GM18499 (cell line): ENCODE results near the gene GPR35.

Source experiments
- ATAC-seq: cut with Tn5 transposase; IDR thresholded peaks from one replicate; pipeline ENCODE4 v1.9.1; 2021; ENCODE audit warnings: moderate number of reproducible peaks; ENCODE audit not compliant: insufficient read depth, unreplicated experiment

Gene GPR35

DNA sequence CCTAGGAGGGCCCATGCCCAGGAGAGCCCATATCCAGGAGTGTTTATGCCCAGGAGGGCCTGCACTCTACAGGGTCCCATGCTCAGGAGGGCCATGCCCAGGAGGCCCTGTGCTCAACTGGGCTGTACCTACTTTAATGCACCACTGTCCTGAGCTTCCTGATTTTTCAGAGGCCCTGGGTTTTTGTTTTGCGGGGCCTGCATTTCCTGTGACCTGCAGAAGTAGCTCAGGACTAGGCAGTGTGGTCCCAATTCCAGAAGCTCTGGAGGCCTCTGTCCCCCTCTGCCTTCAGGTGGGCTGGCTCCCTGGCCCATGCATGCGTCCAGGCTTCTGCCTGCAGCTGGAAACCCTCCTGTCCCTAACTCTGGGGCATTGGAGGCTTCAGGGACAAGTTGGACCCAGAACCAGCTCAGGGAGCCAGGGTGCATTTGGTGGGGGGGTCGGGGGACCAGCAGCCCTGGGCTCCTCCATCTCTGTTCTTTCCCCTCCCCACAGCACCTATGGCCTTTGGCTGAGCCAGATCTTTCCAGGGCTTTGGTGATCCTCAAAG lies 10.8 kb downstream of the GPR35 start:
- ATAC-seq = no peak

DNA sequence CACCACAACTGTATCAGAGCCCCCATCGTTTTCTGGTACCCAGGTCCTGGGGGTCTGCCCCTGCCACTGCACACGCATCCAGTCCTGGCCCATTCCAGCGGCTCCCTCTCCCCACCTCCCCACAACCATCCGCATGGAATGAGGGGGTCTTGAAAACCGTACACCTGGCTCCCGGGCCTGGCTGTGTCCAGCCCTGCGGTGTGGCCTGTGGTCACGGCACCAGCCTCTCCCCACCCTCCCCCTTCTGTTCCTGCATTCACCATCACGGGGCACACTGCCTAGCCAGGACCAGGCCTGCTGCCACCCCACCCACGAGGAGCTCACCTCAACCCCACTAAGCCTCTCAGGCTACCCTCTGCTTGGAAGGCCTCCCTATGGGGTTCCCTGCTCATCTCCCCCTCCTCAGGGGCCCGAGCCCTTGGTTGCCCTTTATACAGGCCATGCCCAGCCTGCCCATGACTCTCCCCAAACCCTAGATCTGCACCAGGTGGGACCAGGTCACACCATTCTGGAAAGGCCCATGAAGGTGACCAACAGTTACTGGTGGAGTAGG lies 11.4 kb downstream of the GPR35 start:
- ATAC-seq = no peak

DNA sequence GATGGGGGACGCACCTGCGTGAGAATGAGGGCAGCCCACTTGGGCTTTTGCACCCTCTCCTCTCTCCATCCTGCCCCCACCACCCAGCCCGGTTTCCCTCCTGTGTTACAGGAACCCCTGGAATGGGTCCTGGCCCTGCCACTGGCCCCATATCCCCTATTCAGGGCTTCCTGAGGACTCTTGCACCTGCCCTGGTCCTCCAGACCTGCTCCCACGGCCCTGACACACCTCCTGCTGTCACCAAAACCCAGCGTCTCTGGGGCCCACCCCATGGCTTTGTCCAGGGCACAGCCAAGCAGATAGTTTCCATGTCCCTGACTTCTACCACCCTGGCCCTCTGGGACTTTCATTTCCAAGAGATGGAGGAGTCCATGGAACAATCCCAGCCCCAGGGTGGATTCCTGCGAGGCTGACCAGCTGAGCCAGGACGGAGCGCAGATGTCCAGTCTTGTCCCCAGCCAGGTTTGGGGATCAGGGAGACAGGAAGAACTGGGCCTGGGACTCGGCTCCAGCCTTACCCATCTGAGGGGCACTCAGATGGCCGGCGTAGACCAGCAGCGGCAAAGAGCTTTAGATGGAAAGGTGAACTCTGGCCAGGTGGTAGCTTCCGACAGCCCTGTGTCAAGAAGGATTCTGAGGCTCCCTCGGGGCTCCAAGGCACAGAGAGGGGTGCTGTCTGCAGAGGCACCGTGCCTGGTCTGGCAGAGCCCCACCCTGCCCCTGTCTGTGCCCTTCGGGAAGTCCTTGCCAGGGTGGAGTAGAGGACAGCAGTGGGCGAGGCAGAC lies 12.0 kb downstream of the GPR35 start:
- no peak for ATAC-seq

DNA sequence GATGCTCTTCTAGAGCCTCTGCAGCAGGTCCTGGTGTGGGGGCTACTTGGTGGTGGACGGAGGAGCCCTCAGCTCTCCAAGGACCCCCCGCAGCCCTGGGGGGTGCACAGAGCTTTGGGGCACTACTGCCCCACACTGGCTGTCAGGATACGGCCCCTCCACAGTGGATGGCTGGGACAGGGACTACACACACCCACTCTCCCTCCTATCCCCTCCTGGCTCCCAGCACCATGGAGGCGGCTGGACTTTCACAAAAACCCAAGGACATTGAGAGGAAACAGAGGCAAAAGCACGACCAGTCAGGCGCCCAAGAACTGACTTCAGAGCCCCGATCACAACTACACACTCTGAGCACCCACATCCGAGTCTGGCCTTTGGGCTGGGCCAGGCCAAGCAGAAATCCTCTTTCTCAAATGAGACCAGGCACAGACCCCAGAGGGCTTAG lies 12.6 kb downstream of the GPR35 start:
- no peak for ATAC-seq

DNA sequence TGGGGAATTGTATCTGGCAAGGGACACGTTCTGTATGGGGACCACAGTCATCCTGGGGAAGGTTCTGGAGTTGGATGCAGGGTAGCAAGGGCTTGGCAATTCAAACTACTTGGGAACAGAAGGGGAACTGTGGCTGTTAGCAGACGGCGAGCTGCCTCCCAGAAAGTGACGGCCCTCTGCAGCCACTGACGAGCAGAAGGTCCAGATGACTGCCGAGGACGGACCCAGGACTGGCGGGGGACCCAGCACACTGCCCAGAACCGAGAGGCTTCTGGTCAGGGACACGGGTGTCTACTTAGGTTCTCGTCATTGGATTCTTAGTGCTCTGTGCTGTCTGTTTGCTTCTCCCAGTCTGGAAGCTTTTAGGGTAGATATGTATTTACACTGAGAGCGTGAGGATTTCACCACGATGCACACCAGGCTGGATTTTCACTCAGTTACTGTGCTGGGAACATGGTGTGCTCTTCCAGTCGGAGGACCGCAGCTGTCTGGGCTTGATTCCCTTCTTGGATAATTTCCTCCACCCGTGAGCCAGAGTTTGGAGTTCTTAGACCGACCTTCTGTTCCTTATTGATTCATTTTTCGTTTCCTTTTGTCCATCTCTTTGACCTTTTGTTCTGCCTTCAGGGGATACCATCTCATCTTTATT lies 13.4 kb downstream of the GPR35 start:
- ATAC-seq = no peak

DNA sequence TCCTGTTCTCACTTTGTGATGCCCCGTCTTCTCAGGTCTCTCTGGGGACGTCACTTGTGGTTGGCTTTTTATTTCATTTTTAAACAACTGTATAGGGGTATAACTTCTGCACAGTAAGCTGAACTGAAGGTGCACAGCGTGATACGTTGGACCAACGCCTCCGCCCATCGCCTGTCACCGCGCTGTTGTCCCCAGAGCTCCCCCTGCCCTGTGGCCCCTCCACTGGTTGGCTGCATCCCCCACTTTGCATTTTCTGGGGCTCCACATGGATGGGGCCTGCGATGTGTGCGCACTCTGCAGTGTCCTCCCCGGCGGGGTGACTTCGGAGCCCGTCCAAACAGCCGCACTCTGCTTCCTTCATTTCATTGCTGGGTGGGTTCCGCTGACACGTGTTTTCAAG lies 14.3 kb downstream of the GPR35 start:
- ATAC-seq = no peak

DNA sequence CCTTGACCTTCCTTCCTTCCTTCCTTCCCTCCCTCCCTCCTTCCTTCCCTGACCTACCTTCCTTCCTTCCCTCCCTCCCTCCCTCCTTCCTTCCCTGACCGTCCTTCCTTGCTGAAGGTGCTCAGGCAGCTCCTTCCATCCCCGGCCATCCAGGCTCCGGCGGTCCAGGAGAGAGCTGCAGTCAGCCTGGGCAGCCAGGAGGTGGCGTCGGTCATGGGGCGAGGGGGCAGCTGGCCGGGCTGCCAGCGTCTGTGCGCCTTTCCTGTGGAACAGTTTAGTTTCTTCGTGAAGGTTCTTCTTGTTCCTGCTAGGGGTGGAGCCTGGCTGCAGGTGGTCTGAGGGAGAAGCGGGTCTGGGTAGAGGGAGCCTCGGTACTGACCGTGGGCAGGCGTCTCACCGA lies 15.7 kb downstream of the GPR35 start:
- no peak for ATAC-seq

DNA sequence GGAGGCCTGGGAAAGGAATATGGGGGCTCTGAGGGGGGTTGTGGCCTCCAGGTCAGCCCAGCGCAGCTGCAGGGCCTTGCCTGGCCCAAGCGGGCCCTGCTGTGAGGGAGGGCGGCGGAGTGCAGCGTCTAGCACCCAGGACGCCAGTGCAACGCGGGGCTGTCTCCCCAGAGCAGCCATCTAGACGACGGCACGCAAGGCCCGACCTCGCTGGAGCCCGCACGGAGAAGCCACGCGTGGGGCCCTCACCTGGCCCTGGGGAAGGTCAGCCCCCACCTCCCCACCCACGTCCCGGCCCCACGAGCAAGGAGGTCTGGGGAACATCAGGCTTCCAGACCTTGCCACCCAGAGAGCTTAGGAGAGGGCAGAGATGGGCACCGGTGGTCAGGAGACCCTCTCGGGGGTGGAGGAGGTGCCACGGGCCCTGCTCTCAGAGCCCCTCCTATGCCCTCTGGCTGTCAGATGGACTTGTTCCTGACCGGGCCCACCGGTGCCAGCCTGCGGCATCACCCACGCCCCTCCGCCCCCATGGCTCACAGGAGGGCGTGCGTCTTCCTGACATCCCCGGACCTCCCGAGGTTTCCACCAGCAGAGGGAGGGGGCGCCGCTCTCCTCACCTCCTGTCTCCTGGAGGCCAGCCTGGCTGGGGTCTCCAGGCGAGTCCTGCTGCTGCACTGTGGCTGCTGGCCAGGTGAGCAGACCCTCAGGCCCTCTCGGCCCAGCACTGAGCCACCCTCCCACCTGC lies 17.0 kb downstream of the GPR35 start:
- no peak for ATAC-seq

DNA sequence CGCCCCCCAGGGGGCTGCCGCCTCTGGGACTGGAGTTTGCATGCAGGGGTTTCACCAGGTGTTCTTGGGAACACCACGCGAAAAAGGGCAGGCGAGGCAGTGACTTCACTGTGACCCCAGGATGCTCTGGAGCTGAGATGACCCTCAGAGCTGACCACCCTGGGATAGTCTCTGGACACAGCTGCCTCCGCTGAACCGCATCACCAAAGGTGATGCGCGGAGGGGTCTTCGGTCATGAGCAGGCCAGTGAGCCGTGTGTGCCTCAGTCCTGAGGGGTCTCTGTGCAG lies 17.5 kb downstream of the GPR35 start:
- no peak for ATAC-seq

DNA sequence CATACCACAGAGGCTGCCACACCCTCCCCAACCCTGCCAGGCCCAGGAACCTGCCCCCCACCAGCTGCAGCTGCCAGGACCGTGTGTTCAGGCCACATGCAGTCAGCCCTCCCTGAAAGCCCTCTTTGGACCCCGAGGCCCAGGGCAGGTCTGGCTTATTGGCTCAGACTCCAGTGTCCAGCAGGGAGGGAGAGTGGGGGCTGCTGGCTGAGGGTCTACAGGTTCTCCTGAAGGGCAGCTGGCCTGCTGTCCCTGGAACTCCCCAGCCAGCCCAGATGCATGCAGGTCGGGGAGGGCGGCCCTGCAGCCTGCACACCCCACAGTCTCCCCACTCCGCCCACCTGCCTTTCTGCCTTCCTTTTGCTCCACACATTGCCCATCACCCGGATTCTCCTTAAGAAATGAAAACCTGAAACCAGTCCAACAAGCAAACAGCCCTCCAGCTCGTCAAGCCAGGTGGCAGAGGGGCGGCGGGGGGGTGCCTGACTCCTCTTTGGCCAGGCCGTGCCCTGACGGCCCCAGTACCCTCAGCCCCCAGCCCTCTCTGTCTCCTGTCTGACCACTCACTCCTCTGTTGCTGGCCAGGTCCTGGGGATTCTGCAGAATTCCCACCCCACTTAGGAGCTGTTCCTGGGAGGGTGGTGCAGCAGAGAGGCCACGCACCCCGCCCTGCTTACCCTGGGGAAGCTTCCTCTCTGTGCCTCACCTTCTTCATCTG lies 18.0 kb downstream of the GPR35 start:
- no peak for ATAC-seq

DNA sequence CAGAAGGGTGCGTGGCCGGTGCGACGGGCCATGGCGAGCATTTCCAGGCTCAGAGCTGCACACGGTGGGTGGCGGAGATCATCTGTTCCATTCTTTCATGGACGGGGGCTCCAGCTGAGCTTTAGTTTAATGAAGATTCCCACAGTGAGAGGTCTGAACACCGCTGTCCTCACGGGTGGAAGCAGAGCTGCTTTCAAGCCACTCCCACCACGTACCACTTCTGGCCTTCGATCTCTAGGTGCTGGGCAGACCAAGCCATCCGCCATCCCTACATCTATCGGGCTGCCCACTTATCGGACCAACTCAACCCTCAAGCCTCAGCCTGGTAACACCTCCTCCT lies 18.5 kb downstream of the GPR35 start:
- no peak for ATAC-seq

DNA sequence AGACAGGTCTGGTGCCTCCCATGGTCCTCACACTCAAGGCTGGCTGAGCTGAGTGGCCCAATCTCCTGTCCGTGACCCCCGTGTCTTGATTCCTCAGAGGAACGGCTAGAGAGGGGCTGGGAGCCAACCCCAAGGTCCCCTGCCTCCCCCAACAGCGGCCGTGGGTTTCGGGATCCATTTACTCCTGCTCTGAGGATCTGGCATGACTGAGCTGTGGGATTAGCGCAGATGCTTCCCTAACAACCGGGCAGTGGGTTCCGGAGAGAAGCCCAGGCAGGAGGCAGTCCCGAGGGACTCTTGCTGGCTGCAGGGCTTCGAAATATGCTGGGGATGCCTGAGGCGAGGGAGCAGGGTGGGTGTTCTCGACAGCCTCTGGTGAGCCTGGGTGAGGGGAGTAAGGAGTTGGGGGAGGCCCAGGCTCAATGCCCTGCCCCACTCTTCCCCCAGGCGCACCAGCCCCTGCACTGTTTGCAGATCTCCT lies 18.9 kb downstream of the GPR35 start:
- ATAC-seq = no peak

DNA sequence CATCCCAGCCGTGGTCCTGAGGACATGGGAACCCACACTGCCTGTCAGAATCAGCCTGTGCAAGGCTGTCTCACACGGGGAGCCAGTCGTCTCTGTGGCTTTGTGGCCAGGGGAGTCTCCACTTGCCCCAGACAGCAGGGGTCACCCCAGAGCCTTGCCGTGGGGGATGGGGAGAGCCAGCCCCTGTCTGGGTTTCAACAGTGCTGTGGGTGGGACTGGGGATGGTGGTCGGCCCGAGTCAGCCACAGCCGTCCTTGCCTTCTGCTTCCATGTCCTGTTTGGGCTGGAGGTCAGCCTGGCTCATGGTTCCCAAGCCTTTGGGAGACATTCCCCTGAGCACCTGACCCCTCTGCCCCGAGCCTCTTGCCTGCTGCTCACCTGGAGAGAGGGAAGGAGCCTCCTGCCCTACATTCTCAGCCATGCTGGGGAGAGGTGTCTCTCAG lies 19.6 kb downstream of the GPR35 start:
- no peak for ATAC-seq

DNA sequence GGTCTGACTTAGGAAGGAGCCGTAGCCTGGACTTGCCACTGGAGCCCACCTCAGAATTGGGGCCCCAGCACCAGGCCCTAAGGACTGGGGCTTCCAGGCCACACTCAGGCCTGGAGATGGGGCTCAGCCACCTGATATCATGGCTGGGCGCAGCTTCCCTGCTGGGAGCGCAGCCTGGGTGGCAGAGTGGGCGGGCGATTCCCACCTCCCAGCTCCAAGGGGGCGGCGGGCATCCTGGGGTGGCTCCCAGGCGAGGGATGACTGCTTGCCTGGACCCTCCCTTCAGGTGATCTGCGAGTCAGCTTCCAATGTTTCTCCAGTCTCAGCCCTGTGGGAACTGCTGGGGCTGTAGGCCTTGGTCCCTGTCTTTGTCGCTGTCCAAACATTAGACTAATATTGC lies 20.1 kb downstream of the GPR35 start:
- no peak for ATAC-seq

DNA sequence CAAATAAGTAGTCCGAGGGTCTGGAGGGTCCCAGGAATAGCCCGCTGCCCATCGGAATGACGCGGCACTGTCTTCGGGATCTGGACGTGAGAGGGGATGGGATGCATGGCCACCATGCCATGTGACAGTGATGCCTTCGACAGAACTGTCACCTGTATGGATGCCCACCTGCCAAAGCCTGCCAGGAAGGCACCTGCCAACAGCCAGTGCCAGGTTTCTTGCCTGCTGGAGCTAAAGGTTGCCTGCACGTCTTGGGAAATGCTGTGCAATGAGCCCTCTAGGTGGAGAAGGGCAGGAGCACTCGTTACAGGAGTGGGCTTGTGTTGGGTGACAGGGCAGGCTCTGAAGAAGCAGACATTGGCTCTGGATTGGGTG lies 20.5 kb downstream of the GPR35 start:
- no peak for ATAC-seq

DNA sequence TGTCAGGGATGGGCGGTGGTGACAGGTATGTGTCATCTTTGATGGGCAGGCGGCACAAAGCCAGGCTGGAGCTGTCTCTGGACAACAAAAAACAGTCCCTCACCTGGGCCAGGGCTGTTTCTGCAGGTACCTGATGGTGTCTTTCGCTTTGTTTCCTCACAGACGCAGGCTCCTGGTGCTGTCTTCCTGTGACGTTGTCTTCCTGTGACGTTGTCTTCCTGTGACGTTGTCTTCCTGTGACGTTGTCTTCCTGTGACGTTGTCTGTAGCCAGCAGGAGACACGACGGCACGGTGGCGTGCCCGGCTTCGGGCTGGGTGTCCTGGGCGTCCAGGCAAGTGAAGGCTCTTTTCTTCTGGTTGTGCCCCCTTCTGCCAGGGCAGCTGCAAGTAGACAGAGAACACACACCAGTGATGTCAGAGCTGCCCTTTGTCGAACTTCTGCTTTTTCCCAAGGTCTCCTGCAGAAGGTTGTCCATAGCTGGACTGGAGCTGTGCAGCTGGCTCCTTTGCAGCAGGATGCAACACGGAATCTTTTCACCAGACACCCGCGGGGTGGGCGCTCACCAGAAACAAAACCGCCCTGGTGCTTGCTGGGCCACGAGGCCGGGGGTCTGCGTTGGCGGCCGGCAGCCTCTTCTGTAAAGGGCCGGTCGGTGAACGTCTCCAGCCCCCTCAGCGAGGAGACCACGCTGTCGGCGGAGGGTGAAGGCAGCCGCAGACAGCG lies 21.1 kb downstream of the GPR35 start:
- no peak for ATAC-seq

DNA sequence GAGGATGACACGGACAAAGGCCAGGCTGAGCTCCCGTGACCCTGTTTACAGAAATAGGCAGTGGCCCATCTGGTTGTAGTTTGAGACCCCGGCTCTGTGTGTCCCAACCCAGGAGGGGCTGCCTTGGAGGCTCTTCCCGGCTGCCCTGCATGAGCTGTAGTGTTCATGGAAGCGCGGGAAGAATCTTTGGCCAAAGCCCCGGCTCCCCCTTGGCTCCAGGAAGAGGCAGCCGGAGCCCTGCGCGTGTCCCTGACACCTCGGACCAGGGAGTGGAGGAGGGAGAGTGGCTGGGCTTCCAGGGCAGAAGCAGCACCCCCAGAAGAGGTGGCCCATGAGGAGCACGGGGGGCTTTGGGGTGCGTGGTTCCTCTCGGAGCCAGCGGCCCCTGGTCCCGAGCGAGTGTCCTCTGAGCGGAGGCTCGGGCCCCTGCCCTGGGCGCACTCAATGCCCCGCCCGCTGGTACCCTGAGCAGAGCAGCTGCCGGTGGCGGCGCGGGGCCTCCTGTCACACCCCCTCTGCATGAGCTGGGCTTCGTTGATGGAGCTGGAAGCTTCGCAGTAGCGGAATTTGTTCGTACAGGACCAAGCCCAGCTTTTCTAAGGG lies 21.7 kb downstream of the GPR35 start:
- ATAC-seq = no peak

DNA sequence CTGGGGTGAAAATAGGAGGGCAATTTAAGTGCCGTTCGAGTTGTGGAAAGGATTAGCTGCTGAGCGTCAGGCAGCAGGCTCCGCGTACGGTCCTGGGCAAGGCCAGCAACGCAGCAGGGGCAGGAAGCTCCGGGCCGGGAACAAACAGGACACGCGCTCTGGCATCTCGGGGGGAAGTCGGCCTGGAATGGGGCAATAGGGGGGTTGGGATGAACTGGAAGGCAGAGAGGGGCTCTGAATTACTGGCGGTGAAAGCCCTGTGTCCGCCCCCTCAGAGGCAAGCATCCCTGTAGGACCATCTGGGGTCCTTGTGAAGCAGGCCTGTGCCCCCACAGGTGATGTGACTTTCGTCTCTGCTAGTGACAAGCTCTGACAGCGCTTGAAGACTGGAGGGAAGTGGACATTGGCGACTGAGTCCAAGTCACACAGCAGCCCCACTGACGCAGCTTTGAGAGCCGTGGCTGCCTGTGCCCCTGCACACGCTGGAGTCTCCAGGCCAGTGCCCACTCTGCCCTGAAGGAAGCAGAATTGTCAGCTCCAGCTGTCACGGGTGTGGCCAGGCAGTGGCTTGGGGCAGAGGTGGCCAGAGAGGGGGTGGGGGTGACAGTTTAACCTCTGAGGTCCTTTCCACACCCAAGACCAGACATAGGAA lies 22.3 kb downstream of the GPR35 start:
- no peak for ATAC-seq

DNA sequence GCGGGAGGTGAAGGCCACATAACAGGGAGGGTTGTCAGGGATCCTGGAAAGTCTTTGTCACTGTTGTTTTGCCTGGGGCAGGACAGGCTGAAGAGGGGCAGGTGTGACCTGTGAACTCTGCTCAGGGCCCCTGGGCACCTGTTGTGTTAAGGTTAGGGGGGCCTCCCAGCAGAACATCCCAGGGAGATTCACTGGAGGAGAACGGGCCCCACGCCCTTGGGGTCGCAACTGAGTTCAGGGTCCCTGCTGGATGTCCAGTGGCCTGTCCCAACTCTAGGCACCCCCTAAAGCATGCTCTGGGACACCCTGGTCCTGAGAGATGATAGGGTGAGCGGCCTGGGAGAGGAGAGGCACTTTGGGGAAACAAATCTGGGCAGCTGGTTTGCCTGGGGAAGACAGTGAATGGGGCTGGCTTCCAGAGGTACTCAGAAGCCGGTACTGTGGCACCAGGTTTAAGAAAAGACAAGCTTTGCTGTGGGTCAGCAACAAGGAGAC lies 22.9 kb downstream of the GPR35 start:
- ATAC-seq = no peak
